Fibroblast of peridontal ligament (primary cell): ENCODE measurements around the gene SPOCK1.

Experiments
- DNase-seq: peaks from one replicate; pipeline ENCODE4 v3.0.0-alpha.2; 2010; ENCODE audit errors: extremely low read depth

The SPOCK1 gene

GRCh38 chr5:137073189-137073588 is 425.9 kb downstream of the SPOCK1 start:
- DNase-seq: peak; percentile 25

- DNase-seq: peak; percentile 17
Measured at GRCh38 chr5:137072361-137073115, 426.6 kb downstream of the SPOCK1 start.

- no peak for DNase-seq
Measured at GRCh38 chr5:137071931-137072330, 427.2 kb downstream of the SPOCK1 start.

- no peak for DNase-seq
Measured at GRCh38 chr5:137071526-137071925, 427.6 kb downstream of the SPOCK1 start.

- no peak for DNase-seq
Measured at GRCh38 chr5:137070521-137070920, 428.6 kb downstream of the SPOCK1 start.

GRCh38 chr5:137069358-137069757 is 429.8 kb downstream of the SPOCK1 start:
- no peak for DNase-seq

- no peak for DNase-seq
Measured at GRCh38 chr5:137061382-137061781, 437.7 kb downstream of the SPOCK1 start.

GRCh38 chr5:137058089-137058488 is 441.0 kb downstream of the SPOCK1 start:
- DNase-seq: no peak

- no peak for DNase-seq
Measured at GRCh38 chr5:137056676-137057075, 442.4 kb downstream of the SPOCK1 start.

GRCh38 chr5:137055271-137055872 is 443.8 kb downstream of the SPOCK1 start:
- peak; percentile 6 for DNase-seq

- DNase-seq: no peak
Measured at GRCh38 chr5:137054792-137055191, 444.3 kb downstream of the SPOCK1 start.

GRCh38 chr5:137054335-137054734 is 444.8 kb downstream of the SPOCK1 start:
- no peak for DNase-seq

- DNase-seq: no peak
Measured at GRCh38 chr5:137051161-137051560, 448.0 kb downstream of the SPOCK1 start.

- peak; percentile 17 for DNase-seq
Measured at GRCh38 chr5:137040641-137041340, 458.3 kb downstream of the SPOCK1 start.

GRCh38 chr5:137040024-137040423 is 459.1 kb downstream of the SPOCK1 start:
- DNase-seq: no peak

- DNase-seq: no peak
Measured at GRCh38 chr5:137037848-137038247, 461.3 kb downstream of the SPOCK1 start.

- no peak for DNase-seq
Measured at GRCh38 chr5:137036640-137037039, 462.5 kb downstream of the SPOCK1 start.

GRCh38 chr5:137035480-137035878 is 463.6 kb downstream of the SPOCK1 start:
- DNase-seq: no peak

GRCh38 chr5:137034764-137035479 is 464.2 kb downstream of the SPOCK1 start:
- no peak for DNase-seq

- no peak for DNase-seq
Measured at GRCh38 chr5:137034213-137034612, 464.9 kb downstream of the SPOCK1 start.

- DNase-seq: no peak
Measured at GRCh38 chr5:137032929-137033328, 466.2 kb downstream of the SPOCK1 start.

GRCh38 chr5:137027758-137028157 is 471.4 kb downstream of the SPOCK1 start:
- DNase-seq: no peak
